Pancreas (tissue), 10 donors: Measurements from ENCODE around the gene MAP2K3. TPM values are rescaled to one million over a fixed set of nuclear protein-coding genes. Genes with fewer than 3 reads are reported as not detected.
A peak's percentile ranks its signal among the peaks of the same experiment; 100 is the strongest.

Source experiments
- ATAC-seq, 4 donors: fragments of 200-7000 bp; cut with Tn5 transposase; one replicate each; pipeline versions ENCODE4 v1.8.0 to v1.9.1; 2020; ENCODE audit warnings: mild to moderate bottlenecking in 4 of 4, moderate library complexity in 4 of 4
- DNase-seq, 6 donors: peaks; one replicate each; pipeline ENCODE4 v3.0.0-alpha.2; 2020
- FAIRE-seq: peaks from 2 replicates; lab custom pipeline; 2012; peaks lifted over from hg19 to GRCh38; lab: Jason Lieb, UNC
- H3K27ac ChIP-seq, 4 donors: fragments of 200-600 bp; sonication (generic); 1 replicate in 3 of 4; 2 replicates in 1 of 4; pipeline versions ENCODE4 v1.5.0 to v1.8.0; 2020
- H3K27me3 ChIP-seq, 4 donors: fragments of 200-600 bp; one replicate each; pipeline ENCODE4 v1.8.0; 2021
- H3K36me3 ChIP-seq, 3 donors: fragments of 200-600 bp; sonication (generic) in 1 of 3; one replicate each; pipeline versions ENCODE4 v1.5.0 to v1.8.0; 2020 to 2021
- H3K4me1 ChIP-seq, 3 donors: fragments of 200-600 bp; one replicate each; pipeline ENCODE4 v1.8.0; 2021
- H3K4me3 ChIP-seq, 4 donors: fragments of 200-600 bp; sonication (generic) in 2 of 4; one replicate each; pipeline versions ENCODE4 v1.5.0 to v1.8.0; 2020 to 2021
- H3K9me3 ChIP-seq, 4 donors: fragments of 200-600 bp; one replicate each; pipeline ENCODE4 v1.8.0; 2021
- CTCF ChIP-seq, 4 donors: fragments of 200-600 bp; sonication (generic) in 3 of 4; IDR thresholded peaks; one replicate each; pipeline versions ENCODE4 v1.5.0 to v1.8.0; 2021; ENCODE audit warnings: antibody characterized with exemption in 4 of 4
- WGBS, 2 donors: extraction: QIAGEN DNeasy Blood & Tissue Kit; methylation state at CpG; one replicate each; pipeline ENCODE4 v1.1.7; 2013; 5-methylcytosine and 5-hydroxymethylcytosine counted together
- intact Hi-C, 3 donors: fragments of 100-400 bp; cut with DNase I; formaldehyde crosslinking; loops; one replicate each; pipeline versions ENCODE4 v1.11.1 to v1.14.2; 2022
- polyA plus RNA-seq, 2 donors: library from polyadenylated mRNA; stranded (reverse); fragments of 200-250 nt; gene quantifications; one replicate each; pipeline ENCODE4 v1.2.3, GENCODE V29; 2013
- total RNA-seq, 6 donors: library from RNA; stranded (reverse); fragmentation: NEBNext Ultra II Directional in 4 of 6; extraction: Animal tissue kit (Norgen Biotek cat#: 25700) in 4 of 6; gene quantifications; one replicate each; pipeline versions ENCODE4 v1.2.1 to v1.2.4, GENCODE V29; 2021 to 2023
- donor health status: healthy with polysubstance abuse.
- donor health status: DM: no; HTN: no; CAD: no; lungs with moderate emphysema.
- donor health status: DM: no; HTN: no; CAD: no.
- donor health status: control.
- donor health status: control.
- donor health status: Bipolar disorder and iron deficiency.
- donor health status: DM: yes; HTN: yes; CAD: no.
- donor health status: DM: no; HTN: no; CAD: no.
- donor health status: DM: no; HTN: no; CAD: no.
- donor health status: DM: yes; HTN: yes; CAD: no.

The MAP2K3 gene
- total and polyA plus RNA-seq, 8 donors, result 16.4 to 40.9 (median 22.0) TPM

- Histone ChIP-seq H3K36me3 (no peaks in the 10 kb centered on the region), H3K27me3 (no peaks in the 10 kb centered on the region), H3K9me3 (no peaks in the 10 kb centered on the region), H3K4me1 (no peaks in the 10 kb centered on the region), H3K4me3 (no peak overlapping the region), H3K27ac (no peak overlapping the region)
- ATAC-seq (no peak), DNase-seq (peak in 1 of 6 donors; percentile 11), FAIRE-seq (no peak)
- WGBS, 2 donors, result 52 to 76% methylated on average over 5 of the region's 5 CpGs
- no peak for TF ChIP-seq CTCF (IDR thresholded peaks at IDR 0.05)
- intact Hi-C loops, result no loop called here
These were observed 76.7 kb downstream of the MAP2K3 start for GRCh38 chr17:21361020-21361809.

GRCh38 chr17:21362331-21362931 is 77.9 kb downstream of the MAP2K3 start:
- no peak overlapping the region for H3K27ac ChIP-seq
- no peak for TF ChIP-seq CTCF (IDR thresholded peaks at IDR 0.05)
- no peaks in the 10 kb centered on the region for H3K36me3 ChIP-seq
- DNase-seq (no peak), ATAC-seq (no peak), FAIRE-seq (no peak)
- H3K4me1 ChIP-seq, result no peaks in the 10 kb centered on the region
- no peaks in the 10 kb centered on the region for H3K27me3 ChIP-seq
- intact Hi-C loops, result no loop called here
- no peak overlapping the region for H3K4me3 ChIP-seq
- no peaks in the 10 kb centered on the region for H3K9me3 ChIP-seq

GRCh38 chr17:21363776-21364642 is 79.5 kb downstream of the MAP2K3 start:
- ATAC-seq (no peak), DNase-seq (peak in 1 of 6 donors; percentile 38), FAIRE-seq (no peak)
- Histone ChIP-seq H3K27me3 (no peaks in the 10 kb centered on the region), H3K9me3 (no peaks in the 10 kb centered on the region), H3K27ac (no peak overlapping the region), H3K36me3 (no peaks in the 10 kb centered on the region), H3K4me3 (no peak overlapping the region), H3K4me1 (no peaks in the 10 kb centered on the region)
- 73 to 76% methylated on average over 8 to 9 of the region's 9 CpGs for WGBS, 2 donors
- no peak for TF ChIP-seq CTCF (IDR thresholded peaks at IDR 0.05)
- intact Hi-C loops, result no loop called here

Other genes starting within 250 kb of the MAP2K3 start
- 100 to 1,000 TPM in 1 of 6 donors, 10 to 100 TPM in 5; 65.6 to 102 (median 78.0) TPM for gene USP22, start 241.7 kb upstream of the MAP2K3 start, total RNA-seq
- 10 to 100 TPM; 22.7 to 35.5 TPM for gene USP22, start 241.7 kb upstream of the MAP2K3 start, polyA plus RNA-seq
- 10 to 100 TPM in 3 of 6 donors, 1 to 10 TPM in 3; 7.3 to 16.3 (median 9.5) TPM for gene DHRS7B, start 157.7 kb upstream of the MAP2K3 start, total RNA-seq
- 10 to 100 TPM; 21.2 to 30.4 TPM for gene DHRS7B, start 157.7 kb upstream of the MAP2K3 start, polyA plus RNA-seq
- gene TMEM11, start 70.5 kb upstream of the MAP2K3 start, total RNA-seq, result 10 to 100 TPM in 1 of 6 donors, 1 to 10 TPM in 5; 6.1 to 10.6 (median 9.1) TPM
- gene TMEM11, start 70.5 kb upstream of the MAP2K3 start, polyA plus RNA-seq, result 10 to 100 TPM; 11.9 to 16.0 TPM
- gene NATD1, start 31.3 kb upstream of the MAP2K3 start, total RNA-seq, result 1 to 10 TPM; 3.1 to 8.3 (median 5.3) TPM
- 1 to 10 TPM; 2.3 TPM for gene NATD1, start 31.3 kb upstream of the MAP2K3 start, polyA plus RNA-seq
- gene KCNJ12, start 91.6 kb downstream of the MAP2K3 start, total RNA-seq, result under 1 TPM; 0.09 to 0.37 (median 0.12) TPM
- under 1 TPM; 0.15 to 0.16 TPM for gene KCNJ12, start 91.6 kb downstream of the MAP2K3 start, polyA plus RNA-seq